RWPE1 (cell line): ENCODE data around the gene PTGDS.

Experiments
- CTCF ChIA-PET: fragments of 350-600 bp; sonication (Branson Sonifier 250); formaldehyde crosslinking; extraction: SDS; loops from one replicate; lab custom pipeline; 2021; lab: Yijun Ruan, JAX
- POLR2A ChIA-PET: fragments of 400-600 bp; formaldehyde crosslinking; extraction: SDS; loops from one replicate; lab custom pipeline; 2020; ENCODE audit warnings: antibody characterized with exemption; ENCODE audit not compliant: low non-redundant PET; lab: Yijun Ruan, JAX
- DNase-seq: peaks from one replicate; pipeline ENCODE4 v3.0.0; 2012; ENCODE audit warnings: low spot score
- H3K27ac ChIP-seq: fragments of 450-650 bp; 2 replicates; pipeline ENCODE4 v1.5.1; 2017
- CTCF ChIP-seq: fragments of 450-650 bp; conservative IDR thresholded peaks from 2 replicates; pipeline ENCODE4 v1.5.1; 2017; ENCODE audit warnings: low read depth, mild to moderate bottlenecking

Gene PTGDS

GRCh38 chr9:136952876-136953770 is 24.2 kb upstream of the PTGDS start:
- no peak for DNase-seq
- ChIA-PET POLR2A (interaction anchor here (0.5 kb wide), 1 partner anchor 25 kb away, joined by 3 read pairs; no protein-coding TSS in a partner anchor), CTCF (interaction anchor here (0.6 to 1.0 kb wide), 3 partner anchors 14 to 76 kb away, joined by 3 to 4 read pairs (median 3); no protein-coding TSS in a partner anchor)
- no peak for TF ChIP-seq CTCF
- no peak overlapping the region for H3K27ac ChIP-seq

- no peak for DNase-seq
- TF ChIP-seq CTCF: no peak
- ChIA-PET CTCF (interaction anchor here (0.6 to 0.7 kb wide), 2 partner anchors 13 to 35 kb away, joined by 3 to 4 read pairs; no protein-coding TSS in a partner anchor), POLR2A (no interaction called here)
- H3K27ac ChIP-seq: no peak overlapping the region
Measured at GRCh38 chr9:136953771-136954269, 23.5 kb upstream of the PTGDS start.

- no peak overlapping the region for H3K27ac ChIP-seq
- no peak for DNase-seq
- TF ChIP-seq CTCF: no peak
- ChIA-PET CTCF (interaction anchor here (0.6 to 1.1 kb wide), 3 partner anchors 13 to 75 kb away, joined by 3 to 4 read pairs (median 3); no protein-coding TSS in a partner anchor), POLR2A (interaction anchor here (0.6 kb wide), 1 partner anchor 70 kb away, joined by 3 read pairs; no protein-coding TSS in a partner anchor)
Measured at GRCh38 chr9:136954270-136955083, 22.8 kb upstream of the PTGDS start.

GRCh38 chr9:136955202-136955942 is 21.9 kb upstream of the PTGDS start:
- no peak overlapping the region for H3K27ac ChIP-seq
- no peak for TF ChIP-seq CTCF
- POLR2A ChIA-PET: interaction anchor here (0.6 kb wide), 1 partner anchor 69 kb away, joined by 3 read pairs; no protein-coding TSS in a partner anchor
- CTCF ChIA-PET: interaction anchor here (1.1 kb wide), 1 partner anchor 74 kb away, joined by 3 read pairs; no protein-coding TSS in a partner anchor
- DNase-seq: no peak

GRCh38 chr9:136955943-136956335 is 21.4 kb upstream of the PTGDS start:
- CTCF ChIA-PET: interaction anchor here (0.6 kb wide), 1 partner anchor 1528 kb away, joined by 3 read pairs; no protein-coding TSS in a partner anchor
- TF ChIP-seq CTCF: no peak
- POLR2A ChIA-PET: no interaction called here
- no peak overlapping the region for H3K27ac ChIP-seq
- DNase-seq: no peak
